Fibroblast of the conjunctiva (primary cell): ENCODE results near the gene HNRNPL.
A peak's percentile ranks its signal among the peaks of the same experiment; 100 is the strongest.
"Not testable (repeated sequence)": the region's sequence is repeated elsewhere in the genome, so short reads cannot be mapped to it uniquely, and the experiment has no call there.

Experiments
- DNase-seq: peaks from one replicate; pipeline ENCODE4 v3.0.0-alpha.2; 2010; ENCODE audit warnings: low read depth

Gene HNRNPL

GRCh38 chr19:38849860-38850435 lies at the start of gene HNRNPL:
TSS of gene HNRNPL (minus strand) at chr19:38849986. CDS start at chr19:38849966, 20 bp downstream.
- peak; percentile 100 for DNase-seq

DNA sequence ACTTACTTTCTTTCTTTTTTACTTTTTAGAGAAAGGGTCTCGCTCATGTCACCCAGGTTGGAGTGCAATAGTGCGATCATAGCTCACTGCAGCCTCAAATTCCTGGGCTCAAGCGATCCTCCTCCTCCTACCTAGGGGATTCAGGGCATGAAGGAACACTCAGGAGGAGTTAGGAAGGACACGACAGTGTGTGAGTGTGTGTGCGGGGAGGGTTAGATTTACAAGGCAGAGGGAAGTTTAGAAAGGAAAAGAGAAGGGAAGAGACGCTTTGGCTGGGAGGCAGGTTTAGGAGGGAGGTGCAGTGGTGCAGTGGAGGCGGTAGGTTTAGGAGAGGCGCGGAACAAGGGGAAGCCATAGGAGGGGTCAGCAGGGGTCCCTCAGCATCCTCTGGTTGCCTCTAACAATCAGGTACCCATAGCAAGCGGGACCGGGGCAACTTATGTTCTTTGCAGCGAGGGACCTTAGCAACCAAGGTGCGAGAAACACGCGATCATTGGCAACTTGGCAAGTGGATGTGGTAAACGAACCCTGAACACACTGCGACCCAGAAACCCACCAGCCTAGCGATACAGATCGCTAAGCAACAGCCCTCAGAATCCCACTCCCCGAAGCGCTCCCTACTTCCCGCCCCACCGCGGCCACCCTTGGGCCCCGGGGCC lies 49.1 kb upstream of the HNRNPL start:
- no peak for DNase-seq

DNA sequence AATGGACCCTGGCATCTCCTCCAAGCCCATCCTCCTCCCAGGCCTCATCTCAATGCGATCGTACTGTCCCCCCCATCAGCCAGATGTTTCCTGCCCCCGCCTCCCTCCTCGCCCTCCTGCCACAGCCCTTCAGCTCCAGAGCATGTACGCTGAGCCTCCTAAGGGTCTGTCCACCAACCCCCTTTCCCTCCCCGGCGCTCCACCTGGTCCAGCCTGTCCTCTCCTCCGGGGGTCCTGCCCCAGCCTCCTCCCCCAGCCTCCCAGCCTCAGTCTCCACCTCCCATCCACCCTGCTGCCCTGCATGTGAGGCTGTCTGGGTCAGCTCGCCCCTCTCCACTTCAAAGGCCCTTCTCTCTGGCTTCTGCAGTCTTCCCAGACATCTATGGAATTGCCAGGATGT lies 45.2 kb upstream of the HNRNPL start:
- no peak for DNase-seq

- DNase-seq = no peak
These were observed 43.6 kb upstream of the HNRNPL start for GRCh38 chr19:38893341-38893771.

DNA sequence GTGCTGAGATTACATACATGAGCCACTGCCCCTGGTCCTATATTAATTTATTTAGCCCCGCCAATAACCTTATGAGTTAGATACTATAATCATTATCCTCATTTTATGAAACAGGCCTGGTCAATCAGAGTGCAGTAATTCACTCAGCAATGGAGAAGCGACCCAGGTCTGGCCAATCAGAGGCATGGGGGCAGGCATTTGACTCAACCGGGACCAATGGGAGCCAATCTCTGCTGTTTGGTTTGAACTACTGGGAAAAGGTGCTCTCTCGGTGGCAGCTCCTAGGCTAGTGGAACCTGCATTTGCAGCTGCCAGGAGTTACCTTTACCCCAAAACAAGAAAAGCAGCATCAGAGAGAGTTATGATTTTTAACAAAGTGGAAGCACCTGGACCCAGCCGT lies 43.1 kb upstream of the HNRNPL start:
- no peak for DNase-seq

DNA sequence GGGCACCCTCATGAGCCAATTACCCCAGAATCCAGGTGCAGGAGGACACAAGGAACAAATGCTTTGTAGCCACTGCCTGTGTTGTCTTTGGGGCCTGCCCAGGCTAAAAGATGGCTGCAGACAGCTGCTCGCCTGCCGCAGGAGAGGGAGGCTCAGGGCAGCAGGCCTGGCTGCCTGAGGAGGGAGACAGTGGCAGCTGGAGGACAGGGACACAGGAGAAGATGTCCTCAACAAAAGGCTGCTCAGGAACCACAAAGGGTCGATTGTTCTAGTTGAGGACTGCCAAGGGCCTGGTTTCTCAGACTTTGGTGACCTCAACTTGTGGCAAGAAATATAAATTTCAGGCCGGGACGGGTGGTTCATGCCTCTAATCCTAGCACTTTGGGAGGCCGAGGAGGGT lies 42.0 kb upstream of the HNRNPL start:
- no peak for DNase-seq

- DNase-seq = no peak
These were observed 40.9 kb upstream of the HNRNPL start for GRCh38 chr19:38890686-38891085.

DNA sequence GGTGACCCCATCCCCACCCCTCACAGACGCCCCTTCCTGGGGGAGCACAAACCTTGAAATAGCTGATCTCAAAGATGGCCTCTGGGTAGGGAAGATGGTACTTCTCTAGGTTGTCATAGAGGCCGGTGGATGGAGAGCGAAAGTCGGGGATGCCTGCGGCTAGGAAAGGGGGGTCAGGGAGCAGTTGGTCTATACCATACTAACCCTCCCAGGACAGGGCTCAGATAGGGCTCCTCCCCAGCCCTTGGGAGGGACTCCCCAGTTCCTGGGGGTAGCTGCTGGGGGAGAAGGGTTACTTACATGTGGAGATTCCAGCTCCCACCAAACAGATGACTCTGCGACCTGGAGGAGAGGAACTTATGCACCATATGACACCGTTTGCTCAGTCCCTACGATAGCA lies 40.0 kb upstream of the HNRNPL start:
- no peak for DNase-seq

GRCh38 chr19:38888876-38889275 lies 39.1 kb upstream of the HNRNPL start:
- no peak for DNase-seq

DNA sequence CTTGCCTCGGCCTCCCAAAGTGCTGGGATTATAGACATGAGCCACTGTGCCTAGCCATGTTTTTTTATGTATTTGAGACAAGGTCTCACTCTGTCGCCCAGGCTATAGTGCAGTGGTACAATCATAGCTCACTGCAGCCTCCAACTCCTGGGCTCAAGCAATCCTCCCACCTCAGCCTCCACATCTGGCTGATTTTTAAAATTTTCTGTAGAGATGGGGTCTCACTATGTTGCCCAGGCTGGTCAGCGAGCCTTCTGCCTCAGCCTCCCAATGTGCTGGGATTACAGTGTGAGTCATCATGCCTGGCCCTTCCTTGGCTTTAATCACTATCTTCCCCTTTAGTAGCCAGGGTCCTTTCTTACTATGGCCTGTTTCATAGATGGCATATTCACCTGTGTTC lies 34.9 kb upstream of the HNRNPL start:
- not testable (repeated sequence) for DNase-seq

DNA sequence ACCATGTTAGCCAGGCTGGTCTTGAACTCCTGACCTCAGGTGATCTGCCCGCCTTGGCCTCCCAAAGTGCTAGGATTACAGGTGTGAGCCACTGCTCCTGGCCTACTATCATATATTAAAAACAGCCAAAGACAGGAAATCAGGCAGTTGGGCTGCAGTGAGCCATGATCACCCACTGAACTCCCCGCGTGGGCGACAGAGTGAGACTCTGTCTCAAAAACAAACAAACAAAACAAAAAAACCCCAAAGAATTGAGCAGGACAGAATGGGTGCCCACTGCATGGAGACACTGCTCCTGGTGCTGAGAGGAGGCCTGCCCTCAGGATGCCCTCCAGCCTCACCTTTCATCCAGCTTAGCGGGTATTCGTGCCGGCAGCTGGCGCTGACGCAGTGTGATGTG lies 33.5 kb upstream of the HNRNPL start:
- no peak for DNase-seq

DNA sequence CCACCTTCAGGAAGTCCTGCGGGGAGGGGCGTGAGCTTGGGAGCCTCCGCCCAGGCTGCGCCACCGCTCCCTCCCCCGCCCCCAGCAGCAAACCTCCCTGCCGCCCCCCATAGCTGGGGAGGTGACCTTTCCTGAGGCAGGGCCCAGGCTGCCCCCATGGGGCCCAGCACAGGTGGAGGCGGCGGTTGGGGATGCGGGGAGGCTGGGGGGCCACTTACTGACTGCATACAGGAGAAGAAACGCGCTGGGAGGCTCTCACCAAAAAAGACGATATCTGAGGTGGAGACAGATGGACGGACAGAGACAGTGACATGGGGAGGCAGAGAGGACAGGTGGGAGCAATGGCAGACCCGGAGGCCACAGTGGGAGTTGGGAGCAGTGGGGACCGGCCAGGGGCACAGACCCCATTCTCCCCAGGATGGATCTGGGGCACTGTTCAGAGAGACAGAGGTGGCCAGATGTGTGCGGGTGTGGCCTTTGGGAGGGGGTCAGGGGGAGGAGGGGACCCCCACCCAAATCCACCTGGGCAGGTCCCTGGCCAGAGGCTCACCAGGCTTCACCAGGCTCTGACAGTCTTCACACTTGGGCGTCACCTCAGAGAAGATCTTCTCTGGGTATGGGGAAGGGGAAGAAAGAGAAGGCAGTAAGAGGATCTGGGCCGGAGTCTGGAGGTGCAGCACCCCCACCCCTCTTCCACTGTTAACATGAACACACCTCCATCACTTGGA lies 31.3 kb upstream of the HNRNPL start:
- DNase-seq = no peak

DNA sequence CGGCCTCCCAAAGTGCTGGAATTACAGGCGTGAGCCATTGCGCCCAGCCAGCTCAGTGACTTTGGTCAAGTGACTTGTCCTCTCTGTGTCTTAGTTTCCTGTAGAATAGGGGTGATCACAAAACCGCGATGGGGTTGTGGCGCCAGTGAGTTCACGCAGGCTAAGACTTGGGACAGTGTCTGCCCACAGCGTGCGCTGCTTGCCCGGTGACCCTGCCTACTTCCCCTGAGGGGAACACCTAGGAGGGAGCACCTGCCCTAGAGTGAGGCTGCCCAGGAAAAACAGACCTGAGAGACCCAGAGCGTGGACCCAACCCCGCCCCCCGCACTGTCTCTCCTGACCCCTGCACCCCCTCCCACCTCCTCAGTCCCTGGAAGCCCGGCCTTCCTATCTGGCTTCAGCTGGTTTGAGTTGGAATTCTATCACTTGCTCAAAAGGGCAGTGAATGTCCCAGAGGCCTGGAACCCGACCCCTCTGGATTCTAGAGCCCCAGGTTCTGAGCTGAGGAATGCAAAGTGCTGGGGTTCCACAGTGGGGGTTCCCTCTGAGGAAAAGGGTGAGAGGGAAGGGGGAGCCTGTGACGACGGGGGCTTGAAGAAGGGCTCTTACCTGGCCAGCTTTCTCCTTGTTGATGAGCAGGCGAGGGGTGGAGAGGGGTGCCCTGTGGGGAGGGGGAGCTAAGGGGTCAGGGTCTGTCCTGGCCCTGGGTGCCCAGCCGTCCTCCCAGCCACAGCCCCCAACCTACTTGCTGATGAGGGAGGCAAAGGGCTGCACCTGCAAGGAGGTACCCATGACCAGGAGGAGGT lies 30.5 kb upstream of the HNRNPL start:
- DNase-seq = no peak

DNA sequence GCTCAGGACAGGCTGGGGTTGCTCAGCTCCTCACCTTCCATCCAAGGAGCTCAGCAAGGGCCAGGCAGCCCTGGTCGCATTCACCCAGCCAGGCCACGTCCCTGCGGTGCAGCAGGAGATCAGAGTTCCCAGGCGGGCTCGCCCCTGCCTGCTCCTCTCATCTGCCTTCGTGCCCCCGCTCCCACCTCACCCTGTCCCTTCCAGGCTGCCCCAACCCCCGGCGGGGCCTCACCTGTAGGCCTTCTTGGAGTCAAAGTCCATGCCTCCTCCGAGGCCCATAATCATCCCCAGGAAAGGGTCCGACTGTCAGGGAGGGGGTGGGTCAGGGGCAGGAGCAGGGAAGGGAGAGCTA lies 29.6 kb upstream of the HNRNPL start:
- DNase-seq = no peak

- DNase-seq = no peak
These were observed 29.0 kb upstream of the HNRNPL start for GRCh38 chr19:38878575-38879399.

GRCh38 chr19:38877781-38878574 lies 28.2 kb upstream of the HNRNPL start, which contains the start of gene RINL:
TSS of gene RINL (minus strand) at chr19:38878275. CDS start at chr19:38876742, 1,533 bp downstream.
- DNase-seq = no peak

DNA sequence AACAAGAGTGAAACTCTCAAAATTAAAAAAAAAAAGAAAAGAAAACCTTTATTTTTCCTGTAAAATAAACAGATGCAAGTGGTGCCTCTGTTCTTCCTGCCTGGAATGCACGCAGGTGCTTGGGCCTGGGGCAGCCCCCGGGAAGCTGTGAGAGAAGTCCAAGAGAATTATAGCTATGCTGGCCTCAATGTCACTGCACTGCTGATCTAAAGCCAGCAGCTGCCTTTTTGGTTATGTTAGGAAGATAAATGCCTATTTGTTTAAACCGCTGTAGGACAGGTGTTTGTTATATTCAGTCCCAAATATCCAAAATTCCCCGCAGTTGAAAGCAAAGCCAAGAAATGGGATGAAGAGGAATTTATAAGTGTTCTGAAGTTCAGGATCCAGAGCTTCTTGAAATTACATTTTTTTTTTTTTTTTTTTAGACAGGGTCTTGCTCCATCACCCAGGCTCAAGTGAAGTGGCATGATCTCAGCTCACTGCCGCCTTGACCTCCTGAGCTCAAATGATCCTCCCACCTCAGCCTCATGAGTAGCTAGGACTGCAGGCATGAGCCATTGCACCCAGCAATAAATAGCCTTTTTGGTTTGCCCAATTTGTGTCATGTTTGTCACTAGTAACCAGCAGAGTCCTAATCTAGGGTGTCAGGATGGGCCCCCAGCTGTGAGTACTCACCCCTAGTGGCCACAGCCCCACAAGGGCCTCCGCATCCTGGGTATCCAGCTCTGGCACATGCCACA lies 26.0 kb upstream of the HNRNPL start:
- no peak for DNase-seq

- not testable (repeated sequence) for DNase-seq
These were observed 23.6 kb upstream of the HNRNPL start for GRCh38 chr19:38873400-38873799.

DNA sequence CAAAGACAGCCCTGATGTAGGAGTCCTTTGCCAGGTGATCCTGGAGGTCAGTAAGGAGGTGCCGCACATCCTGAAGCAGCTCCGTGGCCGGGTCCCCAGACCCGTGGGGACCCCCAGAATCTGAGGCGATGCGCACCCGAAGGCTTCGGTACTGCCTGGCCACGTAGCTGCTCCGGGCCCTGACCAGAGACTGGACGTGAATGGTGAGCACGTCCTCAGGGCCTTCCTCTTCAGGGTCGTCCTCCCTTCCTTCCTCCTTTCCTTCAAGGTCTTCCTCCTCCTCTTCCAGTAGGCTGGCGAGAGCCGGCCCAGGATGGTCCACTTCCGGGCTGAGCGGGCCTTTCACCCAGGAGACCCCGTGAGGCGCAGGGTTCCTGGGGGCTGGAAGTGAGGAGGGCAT lies 20.8 kb upstream of the HNRNPL start:
- no peak for DNase-seq
